ENCODE results near the gene PDE3B. TPM values are rescaled to one million over a fixed set of nuclear protein-coding genes. Genes with fewer than 3 reads are reported as not detected.

PDE3B gene
- total RNA-seq, 4 donors from 2014 or later, result 1.2 to 12.6 (median 2.1) TPM

- DNase-seq, result no peak
- no peak overlapping the region for H3K4me3 ChIP-seq
- no peaks in the 10 kb centered on the region for H3K4me1 ChIP-seq
- no peaks in the 10 kb centered on the region for H3K27me3 ChIP-seq
- H3K9me3 ChIP-seq, result no peaks in the 10 kb centered on the region
- intact Hi-C loops (cut with DNase I), result no loop called here
- no peaks in the 10 kb centered on the region for H3K36me3 ChIP-seq
- WGBS, 2 donors, result 76 to 85% methylated on average over 2 of the region's 2 CpGs
- no peak for TF ChIP-seq POLR2A (IDR thresholded peaks at IDR 0.05)
- no peak for TF ChIP-seq CTCF (IDR thresholded peaks at IDR 0.05)
- H3K27ac ChIP-seq, result no peak overlapping the region
These were observed 175.2 kb downstream of the PDE3B start for GRCh38 chr11:14818779-14819178.

GRCh38 chr11:14819596-14819995 is 176.0 kb downstream of the PDE3B start:
- DNase-seq, result no peak
- no peaks in the 10 kb centered on the region for H3K4me1 ChIP-seq
- intact Hi-C loops (cut with DNase I), result no loop called here
- no peaks in the 10 kb centered on the region for H3K9me3 ChIP-seq
- H3K36me3 ChIP-seq, result no peaks in the 10 kb centered on the region
- TF ChIP-seq POLR2A (IDR thresholded peaks at IDR 0.05) (no peak), CTCF (IDR thresholded peaks at IDR 0.05) (no peak)
- H3K27me3 ChIP-seq, result no peaks in the 10 kb centered on the region
- H3K27ac ChIP-seq, result no peak overlapping the region
- H3K4me3 ChIP-seq, result no peak overlapping the region

- intact Hi-C loops (cut with DNase I), result no loop called here
- TF ChIP-seq CTCF (IDR thresholded peaks at IDR 0.05) (no peak), POLR2A (IDR thresholded peaks at IDR 0.05) (no peak)
- no peaks in the 10 kb centered on the region for H3K27me3 ChIP-seq
- no peaks in the 10 kb centered on the region for H3K4me1 ChIP-seq
- no peak overlapping the region for H3K4me3 ChIP-seq
- no peak for DNase-seq
- no peak overlapping the region for H3K27ac ChIP-seq
- H3K36me3 ChIP-seq, result no peaks in the 10 kb centered on the region
- H3K9me3 ChIP-seq, result no peaks in the 10 kb centered on the region
These were observed 177.4 kb downstream of the PDE3B start for GRCh38 chr11:14821031-14821430.

- 46 to 63% methylated on average over 2 of the region's 2 CpGs for WGBS, 2 donors
- TF ChIP-seq POLR2A (IDR thresholded peaks at IDR 0.05) (no peak), CTCF (IDR thresholded peaks at IDR 0.05) (no peak)
These were observed 183.0 kb downstream of the PDE3B start for GRCh38 chr11:14826600-14826999.

GRCh38 chr11:14835496-14836492 is 192.2 kb downstream of the PDE3B start:
- intact Hi-C loops (cut with DNase I), result no loop called here
- Histone ChIP-seq H3K27me3 (no peaks in the 10 kb centered on the region), H3K9me3 (no peaks in the 10 kb centered on the region), H3K4me1 (no peaks in the 10 kb centered on the region), H3K27ac (no peak overlapping the region), H3K4me3 (no peak overlapping the region), H3K36me3 (no peaks in the 10 kb centered on the region)
- TF ChIP-seq CTCF (IDR thresholded peaks at IDR 0.05), result no peak
- TF ChIP-seq POLR2A (IDR thresholded peaks at IDR 0.05), result no peak
- no peak for DNase-seq

More at GRCh38 chr11:14826600-14826999, 183.0 kb downstream of the PDE3B start:
- no peak overlapping the region for H3K27ac ChIP-seq
- no peaks in the 10 kb centered on the region for H3K27me3 ChIP-seq
- H3K4me3 ChIP-seq, result no peak overlapping the region
- no peaks in the 10 kb centered on the region for H3K9me3 ChIP-seq
- DNase-seq, result no peak
- intact Hi-C loops (cut with DNase I), result no loop called here
- no peaks in the 10 kb centered on the region for H3K4me1 ChIP-seq
- H3K36me3 ChIP-seq, result no peaks in the 10 kb centered on the region
